ENCODE data around the gene EYA4.

EYA4 gene

DNA sequence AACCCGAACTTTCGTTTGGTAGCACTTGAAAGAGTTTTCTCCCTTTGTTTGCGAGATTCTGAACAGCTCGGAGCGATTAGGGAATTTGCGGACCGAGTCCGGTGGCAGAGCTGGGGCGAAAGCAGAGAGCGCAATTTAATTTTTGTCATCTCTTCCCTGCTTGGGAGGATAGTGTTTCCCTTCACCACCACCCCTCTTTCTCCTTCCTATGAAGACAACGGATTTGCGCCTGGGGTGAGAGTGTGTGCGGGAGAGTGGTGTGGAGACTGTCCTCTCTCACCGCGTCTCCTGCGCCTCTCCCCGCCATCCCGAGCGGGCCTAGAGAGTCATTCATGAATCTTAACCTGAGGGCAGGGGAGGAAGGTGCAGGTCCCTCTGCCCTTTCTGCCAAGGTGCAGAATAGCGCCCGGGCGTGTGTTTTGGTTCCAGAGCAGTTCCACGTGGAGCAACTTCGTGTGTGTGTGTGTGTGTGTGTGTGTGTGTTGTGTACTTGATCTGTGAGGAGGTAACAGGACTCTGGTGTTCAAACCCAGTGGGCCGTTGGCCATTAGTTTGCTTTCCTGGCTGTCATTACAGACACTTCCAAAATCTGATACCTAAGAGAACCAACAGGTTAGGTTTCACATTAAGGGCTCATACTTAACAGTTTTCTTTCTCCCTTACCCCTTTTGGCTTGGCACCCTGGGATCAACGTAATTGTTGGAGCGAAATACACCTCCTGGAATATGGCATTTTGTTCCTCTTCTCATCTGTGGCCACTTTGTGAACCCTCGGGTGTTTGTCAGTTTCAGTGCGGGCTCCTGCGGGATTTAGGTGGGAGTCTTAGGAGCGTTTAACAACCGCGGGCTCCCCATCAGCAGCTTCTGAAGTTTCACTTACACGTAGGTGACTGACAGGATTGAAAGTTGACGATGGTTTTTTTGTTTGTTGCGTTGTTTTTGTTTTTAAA lies 1.8 kb downstream of the EYA4 start:
- no peak for DNase-seq (ENCODE audit: low read depth in 2 of 2, low spot score in 1 of 2)

DNA sequence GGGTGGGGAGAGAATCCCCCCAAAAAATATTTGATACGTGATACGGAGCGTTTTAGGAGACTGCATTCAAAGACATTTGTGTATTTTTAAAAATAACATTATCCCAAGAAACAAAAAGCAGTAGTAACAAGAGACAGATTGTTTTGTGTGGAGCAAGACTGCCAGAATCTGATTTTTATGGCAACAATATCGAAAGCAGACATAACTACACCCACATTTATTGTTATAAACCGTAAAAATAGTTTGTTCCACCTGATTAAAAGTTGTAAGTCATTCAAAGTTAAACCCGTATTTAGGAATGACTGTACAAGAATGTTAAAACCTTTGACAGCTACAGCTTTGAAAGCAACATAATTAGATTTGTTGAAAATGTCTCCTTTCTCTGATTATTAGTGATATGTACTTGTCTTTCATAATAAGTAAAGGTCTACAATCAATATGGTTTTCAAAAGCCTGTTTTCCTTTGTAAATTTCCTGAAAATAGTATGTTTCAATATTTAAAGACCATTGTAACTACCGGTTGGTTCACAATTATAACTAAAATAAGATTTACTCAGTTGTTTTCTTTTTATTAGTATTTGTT lies 2.7 kb downstream of the EYA4 start:
- no peak for DNase-seq (ENCODE audit: low read depth in 2 of 2, low spot score in 1 of 2)

DNA sequence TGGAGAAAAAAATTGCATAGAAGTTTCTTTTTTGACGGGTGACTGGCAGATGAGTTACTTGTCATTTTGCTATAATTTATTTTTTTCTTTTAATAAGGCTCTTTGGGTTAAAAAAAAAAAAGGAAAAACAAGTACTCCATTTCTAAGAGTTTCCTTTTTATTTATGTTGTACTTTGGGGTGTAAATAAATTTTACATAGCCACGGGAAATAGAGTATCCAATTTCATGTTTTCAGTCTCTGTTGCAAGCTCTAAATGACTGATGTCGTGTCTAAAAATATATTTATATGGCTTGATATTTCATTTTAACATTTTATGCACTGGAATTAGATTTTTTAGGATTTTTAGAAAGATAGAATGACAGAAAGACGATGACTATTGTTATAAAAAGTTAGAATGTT lies 3.4 kb downstream of the EYA4 start:
- DNase-seq (ENCODE audit: low read depth in 2 of 2, low spot score in 1 of 2): no peak

DNA sequence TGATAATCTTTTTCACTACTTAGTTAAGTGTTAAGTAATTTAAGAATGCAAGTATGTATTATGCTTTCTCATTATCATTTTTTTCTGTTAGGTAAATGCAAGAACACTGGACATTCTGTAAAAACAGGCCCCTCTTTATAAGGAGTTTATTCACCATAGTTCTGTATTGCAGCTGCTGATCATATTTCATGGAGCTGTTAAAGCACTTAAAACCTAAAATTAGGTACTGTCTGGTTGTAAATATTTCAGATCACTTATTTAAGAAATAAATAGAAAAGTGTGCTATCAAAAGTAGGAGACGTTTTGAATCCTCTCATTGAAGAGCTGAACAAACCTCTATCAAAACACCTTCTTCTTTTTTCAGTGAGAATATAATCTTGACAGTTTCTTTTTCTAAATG lies 3.9 kb downstream of the EYA4 start:
- no peak for DNase-seq (ENCODE audit: low read depth in 2 of 2, low spot score in 1 of 2)

DNA sequence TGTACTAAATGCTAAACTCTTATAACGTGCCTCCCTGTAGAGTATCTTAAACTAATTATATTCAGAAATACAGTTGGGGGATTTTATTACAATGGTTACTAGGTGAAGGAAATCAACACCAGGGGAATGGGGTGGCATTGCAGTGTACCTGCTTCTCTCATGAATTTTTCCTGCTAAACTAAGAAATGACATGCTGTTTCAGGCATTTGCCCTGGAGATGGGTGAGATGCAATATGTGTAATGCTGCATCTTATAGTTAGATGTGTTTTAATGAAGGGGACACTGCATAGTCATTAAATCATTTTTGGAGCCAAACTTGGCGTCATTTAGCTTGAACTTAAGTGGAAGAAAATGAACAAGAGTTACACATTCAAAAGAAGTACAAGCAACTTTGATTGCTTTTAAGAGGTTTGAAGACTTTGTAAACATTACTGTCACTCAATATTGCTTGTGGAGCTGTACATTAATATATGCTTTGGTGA lies 4.3 kb downstream of the EYA4 start:
- DNase-seq (ENCODE audit: low read depth in 2 of 2, low spot score in 1 of 2): no peak

DNA sequence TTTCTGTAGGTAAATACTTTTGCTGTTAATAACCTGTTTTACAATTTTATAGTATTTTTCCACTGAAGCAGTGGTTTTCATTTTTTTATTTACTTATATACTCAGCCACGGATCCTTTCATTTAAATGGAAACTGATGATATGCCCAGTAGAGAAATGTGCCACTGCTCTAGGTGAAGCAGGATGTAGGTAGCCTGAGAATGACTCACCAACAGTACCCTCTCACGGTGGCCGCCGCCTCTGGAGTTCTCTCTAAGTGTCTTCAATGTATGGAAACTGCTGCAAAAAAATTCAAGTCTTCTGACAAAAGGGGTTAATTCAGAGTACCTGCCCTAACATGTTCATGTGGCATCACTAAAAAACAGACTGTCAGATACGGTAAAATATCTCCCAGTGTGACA lies 6.4 kb downstream of the EYA4 start:
- no peak for DNase-seq (ENCODE audit: low read depth in 2 of 2, low spot score in 1 of 2)

DNA sequence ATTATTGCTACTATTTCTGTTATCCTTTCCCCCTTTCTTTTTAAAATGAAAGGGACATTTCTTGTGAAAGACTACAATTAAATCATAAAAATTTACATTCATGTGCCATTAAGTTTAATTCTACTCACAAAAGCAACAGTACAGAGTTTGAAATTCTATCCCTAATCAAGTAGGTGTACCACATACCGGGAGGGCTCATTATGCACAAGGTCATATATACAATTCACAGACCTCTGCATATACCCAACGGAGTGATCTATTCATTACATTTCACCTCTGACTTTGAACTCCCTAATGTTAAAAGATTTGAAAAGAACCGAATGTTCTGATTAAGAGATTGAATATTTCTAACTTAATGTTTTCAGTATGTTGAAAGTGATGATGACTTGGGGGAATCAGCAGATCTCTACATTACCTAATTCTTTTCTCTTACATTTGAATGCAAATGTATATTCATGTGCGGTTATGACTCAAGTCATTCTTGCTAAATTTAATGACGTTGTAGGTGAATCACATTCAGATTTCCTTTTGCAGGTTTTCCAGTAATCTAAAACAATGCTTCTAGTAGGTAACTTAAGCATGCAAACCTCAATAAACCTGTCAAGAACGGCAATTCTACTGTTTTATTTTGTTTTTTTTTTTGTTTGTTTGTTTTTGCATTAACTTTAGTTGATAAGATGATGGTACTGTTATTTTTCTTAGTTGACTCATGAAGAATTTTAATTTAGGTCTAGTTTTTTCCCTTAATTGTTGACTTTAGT lies 7.3 kb downstream of the EYA4 start:
- DNase-seq (ENCODE audit: low read depth in 2 of 2, low spot score in 1 of 2): no peak

DNA sequence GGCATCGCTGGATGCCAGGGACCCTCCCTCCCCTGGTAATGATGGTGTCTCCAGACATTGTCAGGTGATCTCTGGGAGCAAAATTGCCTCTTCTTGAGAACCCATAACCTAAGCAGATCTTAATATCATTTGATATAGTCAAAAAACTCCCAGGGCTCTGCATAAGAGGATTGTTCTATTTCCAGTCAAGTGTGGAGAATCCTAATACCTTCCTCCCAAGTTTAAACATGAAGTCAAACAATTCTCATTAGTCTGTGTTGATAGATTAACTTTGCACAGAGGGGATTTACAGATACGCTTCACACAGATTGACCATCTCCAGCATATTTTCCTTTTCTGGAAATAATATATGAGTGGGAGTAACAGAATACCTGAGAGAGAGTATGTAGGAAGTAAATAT lies 10.5 kb downstream of the EYA4 start:
- DNase-seq (ENCODE audit: low read depth in 2 of 2, low spot score in 1 of 2): no peak

DNA sequence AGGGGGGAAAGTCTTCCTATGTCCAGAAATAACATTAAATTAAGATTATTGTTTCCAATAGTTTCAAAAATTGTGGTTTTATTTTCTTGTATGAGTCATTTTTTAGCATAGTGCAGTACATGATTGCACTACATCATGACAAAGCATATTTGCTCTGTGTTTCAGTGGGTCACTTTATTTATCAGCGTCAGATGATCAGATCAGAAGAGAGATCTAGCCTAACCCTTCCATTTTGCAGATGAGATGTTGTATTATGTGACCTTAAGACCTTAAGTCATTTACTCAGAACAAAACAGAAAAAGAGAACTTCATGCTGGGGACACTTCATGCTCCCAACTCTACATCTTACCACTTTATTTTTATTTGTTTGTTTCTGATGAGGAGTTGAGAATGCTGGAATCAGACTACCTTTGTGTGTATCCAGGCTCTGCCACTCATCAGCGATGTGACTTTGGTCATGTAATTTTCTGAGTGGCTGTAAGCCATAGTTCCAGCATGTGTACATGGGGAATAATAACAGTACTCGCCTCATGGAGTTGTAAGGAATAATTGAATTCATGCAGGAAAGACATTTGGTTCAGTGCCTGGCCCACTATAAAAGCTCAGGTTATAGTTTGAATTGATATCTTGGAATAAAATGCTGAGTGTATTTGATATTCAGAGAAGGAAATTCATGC lies 13.5 kb downstream of the EYA4 start:
- DNase-seq (ENCODE audit: low read depth in 2 of 2, low spot score in 1 of 2): no peak

DNA sequence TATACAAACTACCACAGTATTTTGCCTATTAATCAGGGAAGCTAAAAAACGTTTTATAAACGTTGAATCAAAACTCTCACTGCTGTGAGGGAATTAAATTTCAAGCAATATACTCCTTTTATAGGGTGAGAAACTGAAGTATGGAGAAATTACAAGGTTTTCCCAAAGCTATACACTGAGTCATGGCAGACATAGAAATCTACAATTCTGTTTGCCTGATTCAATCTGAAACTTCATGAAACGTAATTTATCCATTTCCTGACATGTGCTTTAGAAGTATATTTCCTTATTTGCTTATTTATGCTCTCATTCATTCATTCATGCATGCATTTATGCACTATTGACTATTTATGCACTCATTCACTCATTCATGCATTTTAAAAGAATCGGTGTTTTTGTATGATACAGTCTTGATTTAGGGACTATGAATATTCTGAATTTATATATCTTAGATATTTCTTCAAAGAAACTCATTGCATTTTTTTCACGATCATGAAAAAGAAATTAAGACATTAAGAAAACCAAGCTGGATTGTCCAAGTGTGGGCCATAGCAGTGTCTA lies 16.5 kb downstream of the EYA4 start:
- DNase-seq (ENCODE audit: low read depth in 2 of 2, low spot score in 1 of 2): no peak

DNA sequence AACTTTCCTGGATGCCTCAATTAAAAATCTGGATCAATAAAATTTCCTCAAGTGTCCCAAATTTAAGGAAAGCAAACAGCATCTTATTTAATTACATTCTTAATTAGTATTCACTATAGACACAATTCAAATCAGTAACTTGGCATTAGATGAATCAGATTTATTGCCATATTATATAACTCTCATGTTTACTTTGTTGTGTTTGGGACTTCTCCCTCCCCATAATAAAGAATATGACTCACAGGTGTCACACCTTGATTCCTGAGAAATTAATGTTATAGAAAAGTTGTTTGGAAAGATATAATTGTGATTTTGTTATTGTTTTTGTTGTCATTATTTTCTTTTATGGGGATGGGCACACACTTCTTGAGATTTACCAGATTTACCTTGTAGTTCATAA lies 18.4 kb downstream of the EYA4 start:
- DNase-seq (ENCODE audit: low read depth in 2 of 2, low spot score in 1 of 2): no peak

DNA sequence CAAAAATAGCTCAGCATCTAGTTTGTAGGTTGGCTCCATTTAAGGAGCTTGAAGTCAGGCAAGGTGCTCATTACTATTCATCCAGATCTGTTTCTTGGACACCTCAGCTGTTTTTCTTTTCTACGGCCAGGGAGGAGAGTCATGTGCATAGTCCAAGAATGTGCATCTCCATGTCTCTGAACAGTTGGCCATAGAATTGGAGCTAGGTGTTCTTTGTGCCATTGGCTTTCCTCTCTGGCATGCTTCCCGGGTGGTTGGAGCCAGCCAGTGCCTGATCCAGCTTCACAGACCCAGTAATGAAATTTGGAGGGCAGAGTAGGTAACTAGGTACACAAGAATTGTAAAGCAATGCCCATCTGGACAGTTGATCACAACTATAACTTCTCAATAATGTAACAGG lies 21.6 kb downstream of the EYA4 start:
- DNase-seq (ENCODE audit: low read depth in 2 of 2, low spot score in 1 of 2): no peak

DNA sequence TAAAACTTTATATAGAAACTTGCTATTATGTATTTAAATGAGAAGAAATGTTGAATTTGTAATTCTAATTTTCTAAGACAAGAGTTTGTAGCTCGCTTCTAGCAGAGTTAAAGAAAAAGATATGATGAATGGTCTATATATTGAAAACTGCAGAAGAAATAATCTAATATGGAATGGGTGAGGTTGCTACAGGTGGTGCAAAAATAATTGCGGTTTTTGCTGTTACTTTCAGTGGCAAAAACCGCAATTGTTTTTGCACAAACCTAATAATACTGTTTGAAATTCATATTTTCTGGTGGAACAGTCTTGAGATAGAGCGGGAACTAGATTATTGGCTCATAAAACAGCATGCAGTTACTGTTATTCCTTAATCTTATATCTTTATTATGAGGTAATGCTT lies 23.9 kb downstream of the EYA4 start:
- no peak for DNase-seq (ENCODE audit: low read depth in 2 of 2, low spot score in 1 of 2)

DNA sequence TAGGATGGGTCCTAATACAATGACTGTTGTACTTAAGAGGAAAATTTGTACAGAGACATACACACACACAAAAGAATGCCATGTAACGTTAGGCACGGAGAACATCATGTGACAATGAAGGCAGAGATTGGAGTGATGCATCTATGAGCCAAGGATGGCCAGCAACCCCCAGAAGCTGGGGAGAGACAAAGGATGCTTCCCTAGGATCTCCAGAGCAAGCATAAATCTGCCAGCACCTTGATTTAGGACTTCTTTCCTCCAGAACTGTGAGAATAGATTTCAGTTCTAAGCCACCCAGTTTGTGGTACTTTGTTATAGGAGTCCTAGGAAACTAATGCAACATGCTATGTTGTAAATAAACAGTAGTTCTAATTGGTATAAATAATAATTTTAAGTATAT lies 25.0 kb downstream of the EYA4 start:
- DNase-seq (ENCODE audit: low read depth in 2 of 2, low spot score in 1 of 2): no peak

DNA sequence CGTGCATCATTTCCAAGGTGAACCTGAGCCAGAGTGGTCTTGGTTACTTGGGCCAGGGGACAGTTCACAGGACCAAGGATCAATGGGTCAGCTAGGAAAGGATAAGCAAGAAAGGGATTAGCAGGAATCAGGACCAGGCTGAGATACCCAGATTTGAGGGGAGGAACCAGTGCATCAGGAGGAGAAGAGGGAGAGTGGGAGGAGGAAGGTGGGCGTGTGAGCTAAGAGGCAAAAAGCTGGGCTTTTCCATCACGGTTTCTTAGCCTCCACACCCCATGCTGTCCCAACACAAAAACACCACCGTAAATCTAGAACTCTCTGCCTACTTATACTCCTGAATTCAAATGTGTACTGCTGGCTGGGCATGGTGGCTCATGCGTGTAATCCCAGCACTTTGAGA lies 27.5 kb downstream of the EYA4 start:
- no peak for DNase-seq (ENCODE audit: low read depth in 2 of 2, low spot score in 1 of 2)

DNA sequence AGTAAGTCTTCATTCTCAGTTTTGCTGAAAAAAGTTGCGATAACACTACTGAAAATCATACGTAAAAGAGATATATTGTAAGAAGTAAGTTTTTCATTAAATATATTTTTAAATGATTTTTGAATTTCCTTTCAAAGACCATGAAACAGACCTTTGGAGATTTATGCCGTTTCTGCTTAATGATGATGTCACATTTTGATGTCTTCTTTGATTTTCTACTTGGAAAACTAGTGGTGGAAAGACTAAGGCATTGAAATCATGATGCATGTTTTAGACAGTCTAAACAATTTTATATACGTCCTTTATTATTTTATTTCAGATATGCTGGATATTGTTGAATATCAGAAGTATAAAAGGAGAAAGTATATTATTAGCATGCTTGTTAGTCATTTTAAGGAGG lies 33.7 kb downstream of the EYA4 start:
- DNase-seq (ENCODE audit: low read depth in 2 of 2, low spot score in 1 of 2): no peak

DNA sequence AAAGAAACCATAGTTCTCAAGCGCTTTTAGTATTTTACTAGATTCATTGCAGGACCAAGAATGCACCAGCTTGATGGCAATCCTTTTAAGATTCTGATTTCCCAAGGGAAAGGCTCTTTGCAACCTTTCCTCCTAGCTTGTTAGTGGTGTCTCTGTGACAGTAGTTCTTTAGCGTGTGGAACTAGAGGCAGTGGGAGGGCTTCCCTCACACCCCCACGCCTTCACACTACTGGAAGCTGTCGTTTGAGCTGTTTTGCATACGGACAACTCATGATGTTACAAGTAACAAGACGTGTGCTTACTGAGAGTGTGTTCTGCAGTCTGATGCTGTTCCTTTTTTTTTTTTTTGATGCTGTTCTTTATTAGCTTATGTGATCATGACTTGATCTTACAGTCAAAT lies 34.1 kb downstream of the EYA4 start:
- no peak for DNase-seq (ENCODE audit: low read depth in 2 of 2, low spot score in 1 of 2)

DNA sequence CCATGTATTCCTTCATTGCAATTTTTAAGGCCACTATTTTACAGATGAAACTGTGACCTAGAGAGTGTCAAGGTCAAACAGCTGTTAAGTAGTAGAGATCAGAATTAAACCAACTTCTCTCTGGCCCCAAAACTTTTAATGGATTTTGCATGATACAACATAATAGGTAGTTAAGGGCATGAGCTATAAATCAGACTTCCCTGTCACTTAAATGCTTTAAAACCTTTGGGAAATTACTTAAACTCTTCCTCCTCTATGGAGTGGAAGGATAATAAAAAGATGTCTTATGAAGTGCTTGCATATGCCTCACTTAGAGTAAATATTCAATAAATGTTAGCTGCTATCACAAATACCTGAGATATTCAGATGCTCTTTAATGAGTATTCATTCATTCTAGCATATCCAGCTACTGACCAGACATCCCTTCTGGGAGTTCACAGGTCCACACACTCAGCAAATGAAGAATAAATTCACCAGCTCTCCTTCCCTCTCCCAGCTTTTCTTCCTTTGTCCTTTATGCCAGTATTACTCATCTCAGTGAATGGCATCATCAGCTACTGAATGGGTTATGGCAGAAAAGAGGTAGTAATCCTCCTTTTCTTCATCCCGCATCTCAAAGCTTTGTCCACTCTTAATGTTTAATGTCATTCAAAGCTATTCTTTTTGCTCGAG lies 36.2 kb downstream of the EYA4 start:
- no peak for DNase-seq (ENCODE audit: low read depth in 2 of 2, low spot score in 1 of 2)

DNA sequence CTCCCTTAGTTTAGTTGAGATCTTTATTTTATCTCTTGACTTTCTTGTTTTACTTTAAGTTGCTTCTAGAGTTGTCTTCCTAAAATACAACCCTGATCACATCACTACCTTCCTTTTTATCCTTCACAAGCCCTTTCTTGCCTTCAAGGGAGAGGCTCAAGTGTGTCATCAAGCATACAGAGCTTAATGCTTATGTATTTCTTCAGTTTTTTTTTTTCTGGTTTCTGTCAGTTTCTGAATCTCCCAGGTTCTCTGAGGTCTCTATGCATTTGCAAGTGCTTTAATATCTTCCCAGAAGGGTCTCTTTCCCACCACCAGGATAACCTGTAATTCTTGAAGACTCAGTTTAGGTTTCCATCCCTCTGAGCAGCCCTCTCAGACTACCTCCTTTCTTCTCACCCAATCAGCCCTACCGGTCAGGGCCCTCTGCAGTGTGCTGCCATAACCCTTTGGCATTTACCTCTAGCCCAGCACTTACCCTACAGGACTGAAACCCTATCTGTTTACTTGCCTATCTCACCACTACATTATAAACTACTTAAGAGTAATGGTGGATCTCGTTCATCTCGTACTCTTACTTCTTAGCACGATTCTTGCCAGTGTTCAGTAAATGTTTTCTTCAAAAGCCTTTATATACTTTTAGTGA lies 36.9 kb downstream of the EYA4 start:
- DNase-seq (ENCODE audit: low read depth in 2 of 2, low spot score in 1 of 2): no peak

DNA sequence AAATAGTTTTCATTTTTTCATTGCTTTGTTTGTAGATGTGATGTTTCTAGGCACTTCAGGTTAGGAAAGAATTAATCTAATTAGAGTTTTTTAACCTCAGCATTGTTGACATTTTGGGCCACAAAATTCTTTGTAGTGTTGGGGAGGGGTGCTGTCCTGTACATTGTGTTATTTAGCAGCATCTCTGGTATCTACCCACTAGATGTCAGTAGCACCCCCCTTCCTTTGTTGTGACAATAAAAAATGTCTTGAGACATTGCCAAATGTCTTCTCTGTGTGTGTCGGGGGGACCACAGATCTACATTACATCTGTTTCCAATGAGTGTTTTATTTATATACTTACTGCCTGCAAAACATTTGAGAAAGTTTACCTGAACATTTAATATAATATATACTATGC lies 45.6 kb downstream of the EYA4 start:
- no peak for DNase-seq (ENCODE audit: low read depth in 2 of 2, low spot score in 1 of 2)

All from stimulated activated CD8-positive, alpha-beta memory T cell treated with anti-CD3 and anti-CD28 coated beads, Interleukin-4, amount 100 ng/mL, for 4 hours (primary cell).